Lung microvascular endothelial cell (primary cell): ENCODE data around the gene ANKRD13D. TPM values are rescaled to one million over a fixed set of nuclear protein-coding genes. Genes with fewer than 3 reads are reported as not detected.

Experiments
- DNase-seq, 2 donors: peaks; one replicate each; pipeline versions ENCODE4 v3.0.0 to v3.0.0-alpha.2; 2010; ENCODE audit warnings: low read depth in 2 of 2
- total RNA-seq: library from RNA; depleted of rRNA; stranded (reverse); fragments of >200 nt; gene quantifications from 2 replicates; pipeline ENCODE4 v1.2.1, GENCODE V29; 2014

ANKRD13D gene
- total RNA-seq, 1 donor from 2014 or later = 30.2 TPM

DNA sequence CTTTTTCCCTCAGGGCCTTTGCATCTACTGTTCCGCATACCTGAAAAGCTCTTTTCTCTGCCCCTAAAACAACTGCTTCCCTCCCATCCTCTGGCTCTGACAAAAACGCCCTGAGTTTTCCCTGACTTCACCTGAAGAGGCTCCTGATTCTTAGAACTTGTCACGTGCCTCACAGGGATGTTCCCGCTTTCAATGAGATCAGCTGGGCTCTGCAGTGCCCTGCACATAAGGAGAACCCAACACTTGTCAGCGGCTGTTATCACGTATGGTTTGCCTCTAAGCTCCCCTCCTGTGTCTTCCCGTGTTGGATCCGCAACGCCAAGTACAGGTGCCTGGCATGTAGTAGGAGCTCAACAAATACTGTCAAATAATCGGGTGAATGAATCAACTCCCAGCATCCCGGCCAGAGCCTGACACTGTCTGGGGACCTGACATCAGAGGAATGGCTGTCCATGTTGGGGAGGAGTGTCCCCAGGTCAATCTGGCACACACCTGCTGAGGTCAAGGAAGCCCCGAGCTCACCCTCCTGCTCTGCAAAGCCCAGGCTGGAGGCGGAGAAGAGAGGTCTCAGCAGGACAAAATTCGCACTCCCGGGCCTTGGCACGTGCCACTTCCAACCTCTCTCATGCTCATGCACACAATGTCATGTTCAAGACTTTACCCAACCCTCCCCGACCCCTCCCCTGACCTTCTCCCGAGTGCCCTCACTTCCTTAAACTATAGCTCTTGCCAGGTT, 27.0 kb upstream of the ANKRD13D start:
- no peak for DNase-seq

DNA sequence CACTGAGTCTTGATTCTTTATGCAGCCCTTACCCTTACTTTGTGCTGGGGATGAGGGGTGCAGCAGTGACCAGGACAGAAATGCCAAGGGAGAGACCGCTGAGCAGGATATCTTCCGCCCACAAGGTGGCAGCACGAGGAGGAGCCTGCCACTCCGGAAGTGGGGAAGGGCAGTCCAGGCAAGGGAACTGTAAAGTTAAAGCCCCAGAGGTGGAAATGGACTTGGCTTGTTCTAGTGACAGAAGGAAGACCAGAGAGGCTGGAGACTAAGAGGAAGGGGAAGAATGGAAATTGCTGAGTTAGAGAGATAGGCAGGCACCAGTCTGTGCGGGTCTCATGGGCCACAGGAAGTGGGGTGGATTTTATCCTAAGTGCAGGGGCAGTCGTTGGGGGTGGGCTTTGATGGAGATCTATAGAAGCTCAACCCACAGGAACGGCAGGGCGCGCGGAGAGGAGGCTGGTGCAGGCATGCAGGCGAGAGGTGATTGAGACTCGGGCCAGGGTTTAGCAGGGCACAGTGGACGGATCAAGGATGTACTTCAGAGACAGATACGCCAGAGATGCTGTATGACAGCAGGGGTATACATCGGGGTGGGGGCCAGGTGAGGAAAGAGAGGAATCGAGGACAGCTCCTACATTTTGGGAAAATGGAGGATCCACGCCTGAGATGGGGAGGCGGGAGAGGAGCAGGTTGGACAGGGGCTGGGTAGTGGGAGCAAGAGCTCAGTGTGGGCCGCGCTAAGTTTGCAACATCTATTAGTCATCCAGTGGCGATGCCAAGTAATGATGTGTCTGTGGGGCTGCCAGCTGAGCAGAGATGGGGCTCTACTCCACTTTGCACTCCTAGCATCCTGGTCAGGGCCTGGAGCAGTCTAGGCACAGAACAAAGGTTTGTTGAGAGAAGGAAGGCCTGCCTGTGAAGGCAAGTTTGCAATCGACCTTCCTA, 26.1 kb upstream of the ANKRD13D start:
- DNase-seq = peak; percentile 74 to 81

DNA sequence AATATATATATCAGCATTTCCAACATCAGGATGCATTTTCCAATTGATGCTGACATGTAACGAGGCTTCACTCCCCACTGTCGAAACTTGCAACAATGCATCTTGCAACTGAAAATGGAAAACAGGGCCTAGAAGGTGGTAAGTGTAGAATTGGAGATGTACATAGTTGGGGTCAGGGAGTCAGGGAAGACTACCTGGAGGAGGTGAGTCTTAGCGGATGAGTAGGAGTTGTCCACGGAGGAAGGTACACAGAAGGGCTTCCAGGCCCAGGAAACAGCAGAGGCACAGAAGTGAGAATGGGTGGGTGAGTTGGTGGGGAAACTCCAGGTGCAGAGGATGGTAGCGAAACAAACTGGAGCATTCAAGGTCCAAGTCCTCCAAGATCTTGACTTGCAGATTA, 24.8 kb upstream of the ANKRD13D start:
- DNase-seq = no peak

- no peak for DNase-seq
Observed at GRCh38 chr11:67264877-67265632, 24.0 kb upstream of the ANKRD13D start.

- DNase-seq = peak; percentile 61 to 72
Observed at GRCh38 chr11:67265633-67266448, 23.3 kb upstream of the ANKRD13D start.

GRCh38 chr11:67266449-67267187, 22.5 kb upstream of the ANKRD13D start, which contains the start of gene GRK2:
Gene GRK2, plus strand, starts transcription at chr11:67266473. Its CDS starts 227 bp downstream, at chr11:67266700.
- DNase-seq = peak; percentile 52 to 58

DNA sequence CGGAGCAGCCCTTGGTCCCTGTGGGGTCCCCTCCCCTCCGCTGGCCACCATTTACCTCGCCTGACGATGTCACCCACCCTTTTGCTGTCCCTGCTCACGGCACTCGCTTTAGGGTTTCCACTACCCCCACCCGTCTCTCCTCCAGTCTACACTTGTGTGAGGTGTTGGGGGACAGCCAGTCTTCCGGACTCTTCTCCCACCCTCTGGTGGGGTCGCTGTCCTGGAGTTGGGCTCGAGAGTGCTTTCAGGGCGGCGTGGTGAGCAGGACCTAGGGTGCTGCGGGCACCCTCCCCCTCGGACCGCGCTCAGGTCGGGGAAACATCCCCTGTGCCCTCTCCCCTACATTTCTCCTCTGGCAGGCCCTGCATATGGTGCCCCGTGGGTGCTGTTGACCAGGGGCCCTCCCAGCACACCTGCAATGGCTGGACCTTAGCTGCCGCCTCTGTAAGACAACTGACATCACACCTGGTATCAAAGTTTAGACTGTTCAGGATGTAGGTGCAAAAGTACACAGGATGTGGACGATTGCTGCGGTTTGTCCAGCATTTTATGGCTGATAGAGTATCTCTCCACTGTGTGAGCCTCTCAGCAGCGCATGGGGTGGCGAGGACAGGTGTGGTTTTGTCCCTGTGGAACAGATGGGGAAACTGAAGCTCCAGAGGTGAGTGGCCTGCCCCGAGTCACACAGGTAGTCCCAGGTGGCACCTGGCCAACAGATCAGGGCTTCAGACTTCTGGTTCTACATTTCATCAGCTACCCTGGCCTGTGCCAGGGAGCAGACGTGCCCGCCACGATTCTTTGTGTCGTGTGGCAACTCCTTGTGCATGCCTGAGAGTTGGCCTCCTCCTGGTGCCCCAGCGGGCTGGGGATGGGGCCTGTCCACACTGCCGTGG, 21.7 kb upstream of the ANKRD13D start:
- DNase-seq = no peak

DNA sequence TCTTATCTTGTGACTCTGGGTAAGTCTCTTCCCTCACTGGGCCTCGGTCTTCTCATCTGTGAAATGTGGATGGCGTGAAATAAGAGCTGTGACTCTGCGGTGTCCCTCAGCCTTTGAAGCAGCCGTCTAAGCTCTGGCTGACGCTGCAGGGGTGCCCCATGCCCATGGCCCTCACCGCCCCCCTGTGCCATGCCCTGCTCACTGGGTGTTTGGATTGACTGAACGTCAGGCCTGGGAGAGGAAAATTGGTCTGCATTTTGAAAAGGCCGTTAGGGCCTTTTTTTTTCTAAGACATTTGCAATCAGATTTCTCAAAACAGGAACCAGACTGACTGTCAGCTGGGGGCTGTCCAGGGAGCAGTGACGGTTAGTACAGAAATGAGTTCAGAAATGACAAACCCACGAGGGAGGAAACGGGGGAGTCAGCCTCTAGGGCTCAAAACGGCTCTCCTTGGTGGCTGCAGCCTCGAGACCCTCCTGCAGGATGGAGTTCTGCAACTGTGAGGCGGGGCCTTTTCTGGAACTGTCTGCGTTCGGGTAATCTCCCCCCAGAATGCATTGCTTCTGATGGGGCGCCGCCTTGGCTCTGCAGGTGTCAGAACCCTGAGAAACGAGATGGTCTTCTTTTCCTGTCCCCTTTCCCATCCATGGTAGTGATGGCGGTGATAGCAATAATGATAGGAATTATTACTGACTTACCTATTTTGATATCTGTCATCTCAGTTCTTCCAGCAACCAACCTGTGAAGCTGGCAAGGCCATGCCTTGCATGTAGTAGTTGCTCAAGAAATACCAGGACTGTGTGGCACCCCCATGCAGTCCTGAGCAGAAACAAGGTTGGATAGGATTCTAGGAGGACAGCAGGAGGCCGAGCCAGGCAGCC, 20.8 kb upstream of the ANKRD13D start:
- no peak for DNase-seq

- no peak for DNase-seq
Observed at GRCh38 chr11:67268962-67269268, 20.2 kb upstream of the ANKRD13D start.

DNA sequence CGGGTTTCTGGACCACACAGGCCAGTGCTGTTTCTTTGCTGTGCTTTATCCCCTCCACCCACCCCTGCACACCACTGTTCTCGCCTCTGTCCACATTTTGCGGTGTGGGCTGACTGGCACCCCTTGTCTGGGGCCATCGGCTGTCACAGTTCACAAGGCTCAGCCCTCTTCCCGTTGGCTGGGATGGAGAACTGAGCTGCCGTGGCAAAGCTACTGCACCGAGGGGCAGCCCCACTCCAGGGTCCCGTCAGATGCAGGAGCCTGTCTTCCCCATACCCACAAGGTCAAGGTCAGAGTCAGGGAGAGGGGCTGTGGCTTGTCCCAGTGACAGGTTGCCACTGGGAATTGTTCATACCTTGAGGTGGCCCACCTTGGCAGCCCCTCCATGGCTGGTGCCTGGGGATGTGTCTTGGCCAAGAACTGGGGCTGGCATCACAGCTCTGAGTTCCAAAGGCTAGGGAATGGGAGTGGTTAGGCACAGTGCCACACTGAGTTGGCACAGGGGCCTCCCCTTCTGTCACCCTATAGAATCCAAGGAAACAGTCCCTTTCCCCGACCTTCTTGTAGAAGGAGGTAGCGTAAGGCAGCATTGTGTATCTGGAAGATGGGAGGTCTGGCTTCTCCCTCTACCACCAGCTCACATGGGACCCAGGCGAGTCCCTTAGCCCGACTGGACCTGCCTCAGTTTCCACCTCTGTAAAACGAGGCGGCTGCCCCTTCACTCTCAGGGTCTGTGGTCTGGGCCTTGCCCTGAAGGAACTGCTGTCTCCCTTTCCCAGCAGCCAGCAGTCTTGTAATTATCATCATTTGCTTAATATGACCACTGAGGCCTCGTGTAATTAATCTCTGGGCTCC, 19.5 kb upstream of the ANKRD13D start:
- DNase-seq = no peak

DNA sequence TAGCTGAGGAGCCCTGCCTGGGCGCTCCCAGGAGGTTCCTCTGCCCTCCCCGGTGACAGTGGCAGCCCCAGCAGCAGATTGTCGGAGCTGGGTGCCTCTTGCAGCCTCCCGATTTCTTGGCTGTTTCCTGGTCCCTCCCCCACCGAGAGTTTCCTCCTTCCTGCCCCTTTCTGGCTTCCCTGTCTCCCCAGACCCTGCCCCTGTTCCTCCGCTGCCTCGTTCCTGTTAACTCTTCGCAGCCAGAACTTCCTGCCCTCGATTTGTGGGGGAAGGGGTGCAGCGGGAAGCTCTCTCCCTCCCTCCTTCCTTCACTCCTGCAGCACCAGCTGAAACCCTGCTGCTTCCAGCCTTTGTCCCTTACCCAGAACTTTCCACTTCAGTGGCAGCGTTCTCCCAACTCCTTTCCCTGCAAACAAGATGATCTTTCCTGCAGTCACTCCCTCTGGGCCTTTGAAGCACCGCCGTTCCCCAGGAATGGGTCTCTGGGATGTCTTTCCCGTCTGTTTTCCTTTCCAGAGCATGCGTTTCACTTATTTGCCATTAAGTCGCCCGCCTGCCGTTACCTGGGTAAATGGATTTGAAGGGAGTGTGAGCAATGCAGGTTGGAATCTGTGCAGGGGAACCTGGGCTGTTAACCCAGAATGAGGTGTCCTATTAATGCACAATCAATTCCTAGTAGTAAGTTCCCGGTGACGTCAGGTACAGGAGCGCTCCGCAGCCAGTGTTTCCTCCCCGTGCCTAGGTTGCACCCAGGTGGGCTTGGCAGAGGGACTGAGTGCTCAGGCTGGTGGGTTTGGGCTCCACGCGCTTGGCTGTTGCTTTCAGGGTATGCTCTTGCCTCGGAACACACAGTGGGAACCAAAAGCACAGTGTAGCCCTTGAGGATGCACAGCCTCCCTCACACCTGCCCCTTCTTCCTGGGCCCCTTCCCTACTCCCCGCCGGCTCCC, 18.6 kb upstream of the ANKRD13D start:
- no peak for DNase-seq

DNA sequence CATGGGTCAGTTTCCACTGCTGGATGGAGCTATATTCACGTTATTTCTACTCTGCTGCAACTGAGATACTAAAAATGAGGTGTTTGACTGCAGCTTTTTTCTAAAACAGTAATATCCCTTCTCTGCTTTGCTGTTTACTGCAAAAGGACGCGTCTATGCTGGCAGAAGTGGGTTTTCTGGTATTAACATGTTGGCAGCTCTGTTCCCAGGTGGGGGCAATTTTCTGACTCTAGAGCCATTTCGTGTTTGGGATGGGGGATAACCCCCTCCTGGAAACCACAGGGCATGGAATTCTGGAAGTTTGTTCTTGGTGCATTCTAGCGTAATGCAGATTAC, 17.9 kb upstream of the ANKRD13D start:
- DNase-seq = no peak

DNA sequence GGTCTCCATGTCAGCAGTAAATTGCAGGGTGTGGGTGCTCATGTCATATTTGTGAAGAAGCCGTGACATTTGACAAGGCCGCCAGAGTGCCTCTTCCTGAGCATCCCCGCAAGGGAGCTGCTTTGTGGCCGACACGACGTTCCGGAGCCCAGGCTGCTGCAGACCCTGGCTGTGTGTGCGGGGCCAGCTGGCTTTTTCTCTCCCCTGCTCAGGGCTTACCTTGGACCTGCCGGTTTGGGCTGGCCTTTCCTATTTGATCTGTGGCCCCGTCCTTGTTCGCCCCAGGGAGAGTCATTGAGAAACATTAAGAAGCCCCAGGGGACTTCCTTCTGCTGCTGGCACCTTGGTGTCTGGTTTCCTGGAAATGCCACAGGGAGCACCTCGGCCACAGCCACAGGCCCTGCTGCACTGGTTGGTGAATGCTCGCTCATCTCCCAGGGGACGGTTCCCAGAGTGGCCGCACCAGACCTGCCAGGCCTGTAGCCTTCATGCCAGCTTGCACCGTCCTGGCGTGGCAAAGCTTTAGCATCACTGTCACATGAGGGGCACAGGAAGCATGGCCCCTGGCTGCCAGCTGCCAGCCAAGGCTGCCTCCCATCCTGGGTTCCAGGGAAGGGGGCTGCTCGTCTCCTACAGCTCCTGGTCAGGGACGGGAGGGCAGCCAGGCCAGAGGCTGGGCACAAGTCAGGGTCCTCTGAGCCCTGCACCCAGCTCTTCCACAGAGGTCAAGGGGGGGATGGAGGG, 17.4 kb upstream of the ANKRD13D start:
- DNase-seq = no peak

DNA sequence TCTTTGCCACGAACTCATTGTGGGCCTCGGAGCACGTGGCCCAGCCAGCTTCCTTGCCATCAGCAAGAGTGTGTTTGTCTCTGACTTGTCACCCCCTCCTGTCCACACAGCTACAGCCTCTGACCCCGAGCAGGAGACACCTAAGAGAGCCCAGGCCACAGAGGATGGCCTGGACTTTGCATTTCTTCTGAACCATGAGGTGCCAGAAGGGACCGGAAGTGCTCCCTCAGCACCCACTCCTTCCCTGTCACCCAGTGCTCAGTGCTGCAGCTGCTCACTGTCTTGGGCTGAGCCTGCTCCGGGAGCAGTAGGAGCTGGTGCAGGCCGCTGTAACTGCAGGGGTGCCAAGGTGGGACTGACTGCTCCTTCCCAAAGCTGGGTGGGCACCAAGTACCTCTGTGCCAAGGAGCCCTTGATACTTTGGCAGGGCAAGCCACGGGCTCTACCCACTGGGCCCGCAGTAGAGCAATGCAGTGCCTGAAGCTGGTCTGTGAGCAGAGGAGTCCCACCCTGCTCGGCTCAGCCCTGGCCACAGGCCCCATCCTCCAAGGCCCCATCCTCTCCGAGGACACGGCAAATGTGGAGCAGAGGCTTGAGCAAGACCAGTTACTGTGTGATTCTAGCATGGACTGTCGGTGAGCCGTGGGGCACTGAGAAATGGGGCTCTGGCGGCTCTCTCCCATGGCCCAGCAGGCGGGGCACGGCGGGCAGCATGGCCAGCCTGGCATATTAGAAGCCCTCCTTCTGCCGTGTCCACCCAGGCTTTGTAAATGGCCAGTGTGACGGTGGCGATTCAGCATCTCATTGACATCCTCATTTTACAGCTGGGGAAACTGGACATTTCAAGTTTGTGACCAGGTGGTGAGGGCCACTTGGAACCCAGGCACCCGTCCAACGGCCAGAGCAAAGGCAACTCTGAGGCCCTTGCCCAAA, 16.5 kb upstream of the ANKRD13D start:
- no peak for DNase-seq
